ENCODE measurements around the gene COG1.

The COG1 gene

GRCh38 chr17:73231395-73231794 is 38.5 kb downstream of the COG1 start:
- DNase-seq: peak; percentile 17

GRCh38 chr17:73231841-73232586 is 39.2 kb downstream of the COG1 start:
- DNase-seq: peak; percentile 98

- peak; percentile 38 for DNase-seq
Observed at GRCh38 chr17:73232587-73233373, 39.9 kb downstream of the COG1 start.

- no peak for DNase-seq
Observed at GRCh38 chr17:73234736-73235135, 41.9 kb downstream of the COG1 start.

GRCh38 chr17:73237714-73238113 is 44.9 kb downstream of the COG1 start:
- DNase-seq: no peak

GRCh38 chr17:73240561-73240960 is 47.7 kb downstream of the COG1 start:
- DNase-seq: no peak

- DNase-seq: no peak
Observed at GRCh38 chr17:73247726-73248125, 54.9 kb downstream of the COG1 start.

GRCh38 chr17:73248532-73248931 is 55.7 kb downstream of the COG1 start:
- DNase-seq: no peak

GRCh38 chr17:73249700-73250099 is 56.8 kb downstream of the COG1 start:
- DNase-seq: no peak

- no peak for DNase-seq
Observed at GRCh38 chr17:73250851-73251640, 58.2 kb downstream of the COG1 start.

- DNase-seq: no peak
Observed at GRCh38 chr17:73251871-73252270, 59.0 kb downstream of the COG1 start.

GRCh38 chr17:73255671-73256181 is 62.9 kb downstream of the COG1 start:
- peak; percentile 50 for DNase-seq

- no peak for DNase-seq
Observed at GRCh38 chr17:73256220-73256619, 63.4 kb downstream of the COG1 start.

GRCh38 chr17:73257516-73257915 is 64.7 kb downstream of the COG1 start:
- DNase-seq: no peak
